ACC112 (cell line): Measurements from ENCODE around the gene ROR2.
"Not testable (repeated sequence)": the region's sequence is repeated elsewhere in the genome, so short reads cannot be mapped to it uniquely, and the experiment has no call there.

ENCODE experiments used
- H2AFZ ChIP-seq: fragments of 200-600 bp; sonication (generic); one replicate; pipeline ENCODE4 v1.6.0; 2017; ENCODE audit warnings: antibody characterized with exemption, low read length; ENCODE audit not compliant: unreplicated experiment
- H3K27ac ChIP-seq: fragments of 200-600 bp; sonication (generic); 2 replicates; pipeline ENCODE4 v1.5.1; 2014; ENCODE audit warnings: low read depth, mild to moderate bottlenecking, antibody characterized with exemption, low read length, moderate library complexity
- H3K27me3 ChIP-seq: fragments of 200-600 bp; sonication (generic); 2 replicates; pipeline ENCODE4 v1.6.1; 2014; ENCODE audit warnings: mild to moderate bottlenecking, antibody characterized with exemption, low read length, moderate library complexity, mixed read lengths; ENCODE audit not compliant: insufficient read depth
- H3K36me3 ChIP-seq: fragments of 200-600 bp; sonication (generic); 2 replicates; pipeline ENCODE4 v1.6.1; 2016; ENCODE audit warnings: mild to moderate bottlenecking, antibody characterized with exemption, low read length, moderate library complexity, mixed read lengths; ENCODE audit not compliant: insufficient read depth
- H3K4me1 ChIP-seq: fragments of 200-600 bp; sonication (generic); one replicate; pipeline ENCODE4 v1.6.1; 2016; ENCODE audit warnings: low read length, mixed read lengths; ENCODE audit not compliant: insufficient read depth, unreplicated experiment, control insufficient read depth
- H3K4me3 ChIP-seq: fragments of 200-600 bp; sonication (generic); 2 replicates; pipeline ENCODE4 v1.5.1; 2014; ENCODE audit warnings: mild to moderate bottlenecking, low read depth, low read length
- H3K79me2 ChIP-seq: fragments of 200-600 bp; sonication (generic); one replicate; pipeline ENCODE4 v1.6.0; 2016; ENCODE audit warnings: low read length; ENCODE audit not compliant: control insufficient read depth, unreplicated experiment, insufficient read depth

Gene ROR2

DNA sequence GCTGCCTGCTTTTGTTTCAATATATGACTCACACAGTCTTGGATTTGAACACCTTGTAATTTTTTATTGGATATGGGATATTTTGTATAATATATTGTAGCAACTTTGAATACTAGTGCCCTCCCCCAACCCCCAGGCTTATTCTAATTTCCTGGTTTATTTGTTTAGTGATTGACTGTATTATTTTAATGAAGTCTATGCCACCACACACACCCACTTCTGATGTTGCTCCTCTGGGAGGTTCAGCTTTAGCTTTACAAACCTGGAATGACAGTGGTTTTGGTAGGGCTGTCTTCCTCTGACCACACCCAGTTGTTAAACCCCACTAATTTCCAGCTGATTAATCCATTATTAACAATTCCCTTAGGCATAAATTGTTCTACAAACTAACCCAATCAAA is 320.3 kb downstream of the ROR2 start:
- no peaks in the 10 kb centered on the region for H3K79me2 ChIP-seq
- peaks cover 32% of the 10 kb centered on the region for H3K27me3 ChIP-seq
- no peak overlapping the region for H3K4me3 ChIP-seq
- no peaks in the 10 kb centered on the region for H3K36me3 ChIP-seq
- H2AFZ ChIP-seq: no peak overlapping the region
- no peaks in the 10 kb centered on the region for H3K4me1 ChIP-seq
- H3K27ac ChIP-seq: no peak overlapping the region

DNA sequence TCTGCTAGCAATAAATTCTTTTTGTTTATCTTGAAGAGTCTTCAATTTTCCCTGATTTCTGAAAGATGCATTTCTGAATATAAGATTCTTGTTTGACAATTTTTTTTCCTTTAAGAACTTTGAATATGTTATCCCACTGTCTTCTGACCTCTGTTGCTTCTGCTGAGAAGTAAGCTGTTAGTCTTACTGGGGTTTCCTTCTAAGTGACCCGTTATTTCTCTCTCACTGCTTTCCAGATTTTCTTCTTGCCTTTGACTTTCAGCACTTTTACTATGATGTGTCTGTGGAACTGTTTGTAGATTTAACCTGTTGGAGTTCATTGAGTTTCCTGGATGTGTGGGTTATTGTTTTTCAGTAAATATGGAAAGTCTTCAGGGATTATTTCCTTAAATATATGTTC is 321.1 kb downstream of the ROR2 start:
- H2AFZ ChIP-seq: no peak overlapping the region
- no peak overlapping the region for H3K4me3 ChIP-seq
- no peaks in the 10 kb centered on the region for H3K4me1 ChIP-seq
- peaks cover 24% of the 10 kb centered on the region for H3K27me3 ChIP-seq
- no peaks in the 10 kb centered on the region for H3K79me2 ChIP-seq
- no peak overlapping the region for H3K27ac ChIP-seq
- H3K36me3 ChIP-seq: no peaks in the 10 kb centered on the region

DNA sequence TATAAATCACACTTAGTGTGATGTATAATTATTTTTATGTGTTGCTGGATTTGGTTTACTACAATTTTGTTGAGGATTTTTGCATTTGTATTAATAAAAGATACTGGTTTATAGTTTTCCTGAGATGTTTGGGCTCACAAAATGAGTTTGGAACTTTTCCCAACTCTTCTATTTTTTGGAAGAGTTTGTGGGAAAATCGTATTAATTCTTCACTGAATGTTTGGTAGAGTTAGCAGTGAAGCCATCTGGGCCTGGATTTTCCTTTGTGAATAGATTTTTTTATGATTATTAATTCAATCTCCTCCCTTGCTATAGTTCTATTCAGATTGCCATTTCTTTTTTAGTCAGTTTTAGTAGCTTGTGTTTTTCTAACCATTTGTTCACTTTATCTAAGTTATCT is 324.7 kb downstream of the ROR2 start:
- H3K27me3 ChIP-seq: peaks cover 10% of the 10 kb centered on the region; the same call in 1 of the 2 replicates
- no peak overlapping the region for H3K27ac ChIP-seq
- H3K4me3 ChIP-seq: no peak overlapping the region
- no peaks in the 10 kb centered on the region for H3K36me3 ChIP-seq
- no peaks in the 10 kb centered on the region for H3K79me2 ChIP-seq
- no peaks in the 10 kb centered on the region for H3K4me1 ChIP-seq
- H2AFZ ChIP-seq: no peak overlapping the region

DNA sequence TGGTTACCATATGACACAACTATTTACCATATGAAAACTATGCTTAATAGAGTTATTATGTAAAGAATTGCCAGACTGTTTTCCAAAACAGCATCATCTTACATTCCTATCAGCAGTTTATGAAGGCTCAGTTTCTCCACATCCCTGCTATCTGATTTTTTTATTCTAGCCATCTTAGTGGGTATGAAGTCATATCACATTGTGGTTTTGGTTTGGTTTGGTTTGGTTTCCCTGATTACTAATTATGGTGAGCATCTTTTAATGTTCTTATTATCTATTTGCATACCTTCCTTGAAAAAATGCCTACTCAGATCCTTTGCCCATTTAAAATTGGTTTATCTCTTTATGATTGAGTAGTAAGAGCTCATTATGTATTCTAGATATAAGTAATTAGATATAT is 327.0 kb downstream of the ROR2 start:
- Histone ChIP-seq H3K27me3 (peaks cover 12% of the 10 kb centered on the region; the same call in 1 of the 2 replicates), H3K27ac (no peak overlapping the region), H3K4me1 (no peaks in the 10 kb centered on the region)

DNA sequence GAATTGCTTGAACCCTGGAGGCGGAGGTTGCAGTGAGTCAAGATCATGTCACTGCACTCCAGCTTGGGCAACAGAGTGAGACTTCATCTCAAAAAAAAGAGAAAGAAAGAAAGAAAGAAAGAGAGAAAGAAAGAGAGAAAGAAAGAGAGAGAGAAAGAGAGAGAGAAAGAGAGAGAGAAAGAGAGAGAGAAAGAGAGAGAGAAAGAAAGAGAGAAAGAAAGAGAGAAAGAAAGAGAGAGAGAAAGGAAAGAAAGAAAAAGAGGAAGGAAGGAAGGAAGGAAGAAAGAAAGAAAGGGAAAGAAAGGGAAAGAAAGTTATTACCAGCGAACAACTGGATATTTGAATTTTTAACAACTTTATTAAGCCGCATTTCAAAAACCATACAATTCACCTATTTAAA is 327.9 kb downstream of the ROR2 start:
- H3K27me3 ChIP-seq: peaks cover 12% of the 10 kb centered on the region; the same call in 1 of the 2 replicates
- H3K79me2 ChIP-seq, H3K36me3 ChIP-seq, H3K27ac ChIP-seq, H3K4me1 ChIP-seq, H2AFZ ChIP-seq, H3K4me3 ChIP-seq: not testable (repeated sequence)

More for the DNA sequence above, 327.0 kb downstream of the ROR2 start:
- H3K79me2 ChIP-seq: no peaks in the 10 kb centered on the region
- H2AFZ ChIP-seq: no peak overlapping the region
- no peak overlapping the region for H3K4me3 ChIP-seq
- no peaks in the 10 kb centered on the region for H3K36me3 ChIP-seq

DNA sequence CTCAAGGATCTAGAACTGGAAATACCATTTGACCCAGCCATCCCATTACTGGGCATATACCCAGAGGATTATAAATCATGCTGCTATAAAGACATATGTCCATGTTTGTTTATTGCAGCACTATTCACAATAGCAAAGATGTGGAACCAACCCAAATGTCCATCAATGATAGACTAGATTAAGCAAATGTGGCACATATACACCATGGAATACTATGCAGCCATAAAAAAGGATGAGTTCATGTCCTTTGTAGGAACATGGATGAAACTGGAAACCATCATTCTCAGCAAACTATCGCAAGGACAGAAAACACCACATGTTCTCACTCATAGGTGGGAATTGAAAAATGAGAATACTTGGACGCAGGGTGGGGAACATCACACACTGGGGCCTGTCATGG is 336.0 kb downstream of the ROR2 start:
- not testable (repeated sequence) for H3K4me3 ChIP-seq, H2AFZ ChIP-seq, H3K27ac ChIP-seq, H3K4me1 ChIP-seq, H3K79me2 ChIP-seq, H3K27me3 ChIP-seq, H3K36me3 ChIP-seq

DNA sequence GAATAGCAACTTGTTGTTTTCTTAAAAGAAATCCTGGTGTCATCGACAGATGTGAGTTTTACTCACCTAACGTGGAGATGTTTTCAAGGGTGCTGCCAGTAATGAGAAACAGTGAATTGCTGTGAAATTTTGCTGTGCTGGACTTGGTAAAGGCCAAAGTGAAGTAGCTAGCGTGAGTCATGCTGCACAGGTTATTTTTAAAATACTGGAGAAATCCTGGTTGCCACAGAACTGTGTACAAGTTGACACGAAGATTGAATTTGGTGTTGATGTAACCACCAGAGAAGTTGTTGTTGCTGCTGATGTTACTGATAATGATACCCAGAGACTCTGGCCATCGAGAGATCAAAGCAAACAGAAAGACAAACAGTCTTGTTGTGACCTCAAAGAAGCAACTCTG is 338.4 kb downstream of the ROR2 start:
- Histone ChIP-seq H3K79me2 (no peaks in the 10 kb centered on the region), H3K4me3 (no peak overlapping the region), H3K27ac (no peak overlapping the region), H3K27me3 (0 out of 2 replicates have a peak, but pooled peaks cover 8% of the 10 kb centered on the region), H3K36me3 (no peaks in the 10 kb centered on the region), H3K4me1 (peaks cover 4% of the 10 kb centered on the region), H2AFZ (no peak overlapping the region)

DNA sequence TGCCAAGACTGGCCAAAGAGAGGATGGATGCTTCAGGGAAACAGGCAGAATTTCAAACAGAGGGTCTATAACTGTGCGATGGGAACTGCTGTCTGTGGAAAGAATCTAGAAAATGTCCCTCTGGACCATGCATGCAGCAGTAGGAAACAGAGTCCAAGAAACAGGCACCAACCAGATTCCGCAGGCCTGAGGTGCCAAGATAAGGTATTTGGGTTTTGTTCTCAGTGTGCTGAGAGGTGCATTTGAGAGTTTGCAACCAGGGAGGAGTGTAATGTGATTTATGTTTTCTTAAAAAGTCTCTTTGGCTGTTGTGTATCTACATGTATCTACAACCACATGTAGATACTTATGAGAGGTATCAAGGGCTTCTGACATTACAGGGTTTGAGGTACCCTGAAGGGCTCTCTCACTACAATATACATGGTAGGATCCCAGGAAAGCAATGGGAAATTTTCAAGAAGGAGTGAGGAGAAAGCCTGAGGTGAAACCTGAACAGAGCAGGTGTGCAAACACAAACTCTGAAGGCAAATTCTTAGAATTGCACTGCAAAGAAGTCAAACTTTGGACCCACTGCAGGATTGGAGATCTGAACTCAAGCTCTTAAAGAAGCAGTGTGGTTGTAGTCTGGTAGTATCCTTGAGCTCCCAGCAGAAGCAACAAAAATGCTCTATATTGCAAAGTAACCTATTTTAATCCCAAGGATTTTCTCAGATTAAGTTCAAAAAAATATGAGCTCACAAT is 343.6 kb downstream of the ROR2 start:
- H3K4me3 ChIP-seq: no peak overlapping the region
- H3K27ac ChIP-seq: no peak overlapping the region
- H3K4me1 ChIP-seq: peaks cover 3% of the 10 kb centered on the region
- H3K27me3 ChIP-seq: peaks cover 17% of the 10 kb centered on the region; the same call in 1 of the 2 replicates
- no peak overlapping the region for H2AFZ ChIP-seq
- H3K36me3 ChIP-seq: no peaks in the 10 kb centered on the region
- no peaks in the 10 kb centered on the region for H3K79me2 ChIP-seq

DNA sequence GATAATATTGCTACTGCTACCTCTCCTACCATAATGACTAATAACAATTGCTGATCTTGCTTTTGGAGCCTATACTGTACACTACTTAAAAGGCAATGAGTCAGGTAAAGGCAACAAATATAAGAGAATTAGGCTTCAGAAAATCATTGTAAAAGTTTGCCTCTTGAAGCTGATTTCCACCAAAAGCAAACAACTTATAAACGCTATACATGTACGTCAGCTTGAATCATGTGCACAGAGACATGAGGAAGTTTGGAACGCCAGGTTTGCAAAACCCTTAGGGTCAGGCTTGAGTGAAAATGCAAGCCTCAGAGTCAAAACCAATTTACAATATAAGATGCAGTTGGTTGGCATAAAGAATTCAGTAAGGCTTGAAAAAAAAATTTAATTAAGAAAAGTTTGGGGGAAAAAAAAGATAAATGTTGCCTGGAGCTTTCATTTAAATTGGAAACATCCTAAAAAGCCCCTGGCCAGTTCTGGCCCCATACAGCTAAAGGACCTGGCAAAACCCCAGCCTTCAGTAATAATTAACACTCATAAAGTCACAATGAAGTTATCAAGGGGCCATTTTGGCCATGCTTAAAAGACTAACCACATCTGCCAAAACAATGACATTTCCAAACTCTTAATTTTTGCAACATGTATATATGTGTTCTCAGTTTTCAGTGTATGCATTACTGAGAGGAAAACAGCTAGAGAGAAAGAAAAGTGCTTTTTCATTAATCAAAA is 345.4 kb downstream of the ROR2 start:
- H3K79me2 ChIP-seq: no peaks in the 10 kb centered on the region
- no peaks in the 10 kb centered on the region for H3K36me3 ChIP-seq
- H2AFZ ChIP-seq: no peak overlapping the region
- no peak overlapping the region for H3K27ac ChIP-seq
- no peak overlapping the region for H3K4me3 ChIP-seq
- H3K4me1 ChIP-seq: no peaks in the 10 kb centered on the region
- peaks cover 22% of the 10 kb centered on the region; the same call in 1 of the 2 replicates for H3K27me3 ChIP-seq

DNA sequence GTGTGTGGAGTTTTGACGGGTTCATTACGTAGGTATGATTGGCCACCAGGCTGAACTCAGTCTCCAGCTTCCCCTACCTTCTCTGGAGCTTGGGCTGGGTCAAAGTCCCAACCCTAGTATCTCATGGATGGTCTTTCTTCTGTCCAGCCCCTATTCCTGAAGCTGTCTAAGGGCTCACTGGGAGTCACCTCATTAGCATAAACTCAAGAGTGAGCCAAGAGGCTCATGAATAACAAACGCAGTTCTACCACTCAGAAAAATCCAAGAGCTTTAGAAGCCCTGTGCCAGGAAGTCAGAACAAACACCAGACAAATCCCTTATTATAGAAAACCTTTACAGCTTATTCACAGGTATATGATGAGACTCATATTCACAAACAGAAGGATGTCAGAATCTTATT is 346.1 kb downstream of the ROR2 start:
- H3K27me3 ChIP-seq: peaks cover 22% of the 10 kb centered on the region; the same call in 1 of the 2 replicates
- no peak overlapping the region for H2AFZ ChIP-seq
- no peaks in the 10 kb centered on the region for H3K79me2 ChIP-seq
- H3K4me3 ChIP-seq: no peak overlapping the region
- no peaks in the 10 kb centered on the region for H3K4me1 ChIP-seq
- no peaks in the 10 kb centered on the region for H3K36me3 ChIP-seq
- no peak overlapping the region for H3K27ac ChIP-seq

DNA sequence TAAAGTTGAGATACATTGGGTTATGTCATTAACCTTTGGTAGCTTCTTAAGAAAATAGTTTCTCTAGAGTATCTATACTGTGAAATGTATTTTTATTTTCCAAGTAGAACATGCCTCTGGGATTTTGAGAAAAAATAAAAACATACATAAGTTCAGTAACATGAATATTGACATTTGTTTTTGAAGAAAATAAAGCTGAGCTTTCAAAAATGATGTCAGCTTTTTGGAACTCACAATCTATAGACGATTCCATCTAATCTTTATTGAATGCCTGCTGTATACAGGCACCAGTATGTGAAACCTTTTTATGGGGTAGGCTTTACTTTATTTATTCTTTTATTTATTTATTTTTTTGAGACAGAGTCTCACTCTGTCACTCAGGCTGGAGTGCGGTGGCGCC is 350.5 kb downstream of the ROR2 start:
- Histone ChIP-seq H2AFZ (no peak overlapping the region), H3K27me3 (peaks cover 24% of the 10 kb centered on the region; the same call in 1 of the 2 replicates), H3K36me3 (no peaks in the 10 kb centered on the region), H3K4me3 (no peak overlapping the region), H3K4me1 (no peaks in the 10 kb centered on the region), H3K79me2 (no peaks in the 10 kb centered on the region), H3K27ac (no peak overlapping the region)
